RWPE2 (cell line): ENCODE measurements around the gene TFB1M.

Experiments used
- ATAC-seq: fragments of 200-7000 bp; cut with Tn5 transposase; 3 replicates; pipeline ENCODE4 v1.9.1; 2021; ENCODE audit warnings: low read depth
- DNase-seq: peaks from one replicate; pipeline ENCODE4 v3.0.0-alpha.2; 2020; ENCODE audit warnings: low spot score
- H3K27ac ChIP-seq: fragments of 450-650 bp; 2 replicates; pipeline ENCODE4 v1.5.1; 2017; ENCODE audit warnings: mild to moderate bottlenecking; ENCODE audit not compliant: poor library complexity, severe bottlenecking
- H3K27me3 ChIP-seq: fragments of 250-450 bp; sonication (Bioruptor Pico); 2 replicates; pipeline ENCODE4 v1.5.1; 2021; ENCODE audit warnings: mild to moderate bottlenecking, moderate library complexity; ENCODE audit not compliant: insufficient read depth, poor library complexity, severe bottlenecking
- H3K36me3 ChIP-seq: fragments of 250-450 bp; sonication (Bioruptor Pico); 2 replicates; pipeline ENCODE4 v1.5.1; 2020; ENCODE audit warnings: low read depth, mild to moderate bottlenecking, moderate library complexity
- H3K4me1 ChIP-seq: fragments of 250-450 bp; sonication (Bioruptor Pico); 2 replicates; pipeline ENCODE4 v1.5.1; 2021; ENCODE audit warnings: mild to moderate bottlenecking, moderate library complexity; ENCODE audit not compliant: insufficient read depth, poor library complexity, severe bottlenecking
- H3K4me3 ChIP-seq: fragments of 250-450 bp; sonication (Bioruptor Pico); 2 replicates; pipeline ENCODE4 v1.5.1; 2021; ENCODE audit warnings: mild to moderate bottlenecking, moderate library complexity; ENCODE audit not compliant: severe bottlenecking
- H3K9me3 ChIP-seq: fragments of 250-450 bp; sonication (Bioruptor Pico); 2 replicates; pipeline ENCODE4 v1.5.1; 2021; ENCODE audit warnings: mild to moderate bottlenecking, moderate library complexity; ENCODE audit not compliant: severe bottlenecking
- TF ChIP-seq, protein P1 (sequence below): fragments of 450-650 bp; IDR thresholded peaks from one replicate; pipeline ENCODE4 v1.5.1; 2017; ENCODE audit warnings: mild to moderate bottlenecking, moderate library complexity; ENCODE audit not compliant: poor library complexity, severe bottlenecking

TFB1M gene

DNA sequence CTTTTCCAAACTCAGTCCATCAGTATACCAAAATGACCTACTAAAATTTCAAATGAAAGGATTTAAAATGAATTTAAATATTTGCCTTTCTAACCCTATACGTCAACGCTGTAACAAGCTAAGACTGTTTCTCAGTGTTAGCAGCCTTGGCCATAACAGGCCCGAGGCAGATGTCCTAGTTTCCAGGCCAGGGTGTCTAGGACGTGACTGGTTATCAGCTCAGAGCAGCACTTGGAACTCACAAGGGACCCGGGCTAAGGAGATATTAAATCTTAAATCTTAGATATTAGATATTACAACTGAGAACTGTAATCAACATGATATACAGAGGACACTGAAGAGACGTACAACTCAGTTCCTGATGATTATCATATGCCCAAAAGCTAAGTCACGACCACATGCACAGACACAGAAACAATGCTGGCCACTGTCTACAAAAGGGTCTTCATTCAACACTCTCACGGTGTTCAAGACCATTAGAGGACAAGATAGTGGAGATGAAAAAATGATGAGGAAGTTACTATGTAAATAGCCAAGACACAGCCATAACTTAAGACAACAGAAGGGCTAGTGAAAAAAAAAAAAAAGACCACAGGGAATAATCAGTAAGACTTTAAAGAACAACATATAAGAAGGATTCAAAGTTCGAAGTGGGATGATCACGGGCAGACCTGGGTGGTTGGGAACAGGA, 50.8 kb downstream of the TFB1M start, which contains the start of gene CLDN20:
Gene CLDN20, plus strand, starts transcription at position 641 of the 691 bp plus-strand sequence. CDS start 11,707 bp downstream, outside the sequence.
- Histone ChIP-seq H3K9me3 (no peaks in the 10 kb centered on the region), H3K36me3 (peaks cover 37% of the 10 kb centered on the region), H3K27ac (no peak within 1 kb of the TSS), H3K4me3 (no peak within 1 kb of the TSS), H3K4me1 (peaks cover 7% of the 10 kb centered on the region), H3K27me3 (no peaks in the 10 kb centered on the region)
- TF ChIP-seq, protein P1, sequence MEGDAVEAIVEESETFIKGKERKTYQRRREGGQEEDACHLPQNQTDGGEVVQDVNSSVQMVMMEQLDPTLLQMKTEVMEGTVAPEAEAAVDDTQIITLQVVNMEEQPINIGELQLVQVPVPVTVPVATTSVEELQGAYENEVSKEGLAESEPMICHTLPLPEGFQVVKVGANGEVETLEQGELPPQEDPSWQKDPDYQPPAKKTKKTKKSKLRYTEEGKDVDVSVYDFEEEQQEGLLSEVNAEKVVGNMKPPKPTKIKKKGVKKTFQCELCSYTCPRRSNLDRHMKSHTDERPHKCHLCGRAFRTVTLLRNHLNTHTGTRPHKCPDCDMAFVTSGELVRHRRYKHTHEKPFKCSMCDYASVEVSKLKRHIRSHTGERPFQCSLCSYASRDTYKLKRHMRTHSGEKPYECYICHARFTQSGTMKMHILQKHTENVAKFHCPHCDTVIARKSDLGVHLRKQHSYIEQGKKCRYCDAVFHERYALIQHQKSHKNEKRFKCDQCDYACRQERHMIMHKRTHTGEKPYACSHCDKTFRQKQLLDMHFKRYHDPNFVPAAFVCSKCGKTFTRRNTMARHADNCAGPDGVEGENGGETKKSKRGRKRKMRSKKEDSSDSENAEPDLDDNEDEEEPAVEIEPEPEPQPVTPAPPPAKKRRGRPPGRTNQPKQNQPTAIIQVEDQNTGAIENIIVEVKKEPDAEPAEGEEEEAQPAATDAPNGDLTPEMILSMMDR = no peak
- DNase-seq (no peak), ATAC-seq (no peak)

DNA sequence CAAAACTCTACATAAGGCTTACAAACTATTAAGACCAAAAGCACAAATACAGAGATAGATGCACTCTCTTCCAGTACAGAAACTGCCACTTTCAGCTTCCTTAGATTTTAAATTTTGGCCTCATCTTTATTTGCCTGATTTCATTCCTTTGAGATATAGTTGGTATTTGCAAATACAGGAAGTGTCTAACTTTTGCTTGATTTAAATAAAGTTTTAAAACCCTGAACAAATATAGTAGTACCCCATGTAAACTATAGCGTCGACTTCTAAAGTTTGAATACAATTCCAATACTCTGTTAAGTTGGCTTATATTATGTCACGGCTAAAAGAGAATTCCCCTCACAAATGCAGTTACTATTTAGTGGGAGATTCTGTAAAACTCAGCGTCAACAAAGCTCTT, 51.6 kb downstream of the TFB1M start:
- H3K36me3 ChIP-seq = peaks cover 44% of the 10 kb centered on the region
- H3K9me3 ChIP-seq = no peaks in the 10 kb centered on the region
- TF ChIP-seq, protein P1 = no peak
- peaks cover 7% of the 10 kb centered on the region for H3K4me1 ChIP-seq
- no peak overlapping the region for H3K4me3 ChIP-seq
- ATAC-seq = no peak
- DNase-seq = no peak
- no peaks in the 10 kb centered on the region for H3K27me3 ChIP-seq
- H3K27ac ChIP-seq = no peak overlapping the region

DNA sequence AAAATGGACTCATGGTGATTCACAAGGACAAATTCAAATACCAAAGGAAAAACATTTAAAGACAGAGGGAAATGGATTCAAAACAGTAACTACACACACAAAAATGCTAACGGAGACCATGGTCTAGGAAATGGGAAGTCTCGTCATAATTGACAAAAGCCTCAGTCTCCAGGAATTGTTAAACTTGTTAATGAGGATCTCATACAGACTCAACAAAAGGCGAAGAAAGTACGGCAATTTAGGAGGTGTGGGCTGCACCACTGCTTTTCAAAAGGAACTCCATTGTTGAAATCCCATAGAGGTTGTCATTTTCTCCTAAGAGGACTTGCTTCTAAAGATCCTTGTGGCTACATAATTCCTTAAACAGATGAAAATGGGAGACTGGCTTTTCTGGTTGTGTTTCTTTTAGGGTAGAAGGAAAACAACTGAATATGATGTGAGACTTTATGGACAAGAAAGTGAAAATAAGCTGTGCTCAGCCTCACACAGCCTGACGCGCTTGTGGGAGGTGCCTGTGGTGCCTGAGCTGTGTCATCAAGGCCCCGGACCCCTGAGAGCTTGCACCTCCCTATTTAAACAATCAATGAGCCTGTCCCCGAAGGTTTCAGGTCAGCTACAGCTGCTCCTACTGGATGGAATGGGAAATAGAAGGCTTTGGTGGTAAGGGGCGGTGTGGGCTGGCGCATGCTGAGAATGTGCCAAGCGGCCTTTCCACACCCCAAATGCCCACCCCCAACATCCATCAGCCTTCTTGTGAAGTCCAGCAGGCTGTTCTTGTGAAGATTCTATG, 53.0 kb downstream of the TFB1M start:
- TF ChIP-seq, protein P1 = no peak
- ATAC-seq (no peak), DNase-seq (no peak)
- no peaks in the 10 kb centered on the region for H3K9me3 ChIP-seq
- peaks cover 7% of the 10 kb centered on the region for H3K4me1 ChIP-seq
- H3K36me3 ChIP-seq = peaks cover 54% of the 10 kb centered on the region
- no peak overlapping the region for H3K27ac ChIP-seq
- no peak overlapping the region for H3K4me3 ChIP-seq
- no peaks in the 10 kb centered on the region for H3K27me3 ChIP-seq

DNA sequence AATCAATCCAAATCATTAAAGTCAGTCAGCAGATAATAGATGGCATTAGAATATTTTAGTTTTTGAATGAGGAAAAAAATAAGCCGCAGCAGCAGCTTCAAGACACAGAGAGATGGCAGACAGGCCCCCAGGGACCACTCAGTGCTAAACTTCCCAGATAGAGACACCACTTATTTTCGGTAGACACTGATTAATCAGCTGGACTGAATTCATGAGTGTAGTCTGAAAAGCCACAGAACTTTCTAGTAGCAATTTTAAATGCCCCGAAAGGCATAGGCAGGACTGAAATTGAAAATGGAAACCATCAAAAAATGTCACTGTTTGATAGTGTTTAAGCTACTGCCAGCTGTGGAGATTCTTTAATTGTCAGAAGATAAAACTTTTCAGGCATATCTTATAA, 53.6 kb downstream of the TFB1M start:
- Histone ChIP-seq H3K9me3 (no peaks in the 10 kb centered on the region), H3K27me3 (no peaks in the 10 kb centered on the region), H3K27ac (no peak overlapping the region), H3K36me3 (peaks cover 58% of the 10 kb centered on the region), H3K4me1 (peaks cover 7% of the 10 kb centered on the region), H3K4me3 (no peak overlapping the region)
- ATAC-seq (no peak), DNase-seq (no peak)
- TF ChIP-seq, protein P1 = no peak
